H9 (cell line): ENCODE data around the gene ELMO2. TPM values are rescaled to one million over a fixed set of nuclear protein-coding genes. Genes with fewer than 3 reads are reported as not detected.

Experiments
- DNase-seq: peaks from one replicate; pipeline ENCODE4 v3.0.0-alpha.2; 2017
- H2AFZ ChIP-seq: one replicate; pipeline ENCODE4 v1.6.1; 2013; ENCODE audit warnings: mild to moderate bottlenecking, low read length, control low read depth, moderate library complexity
- H2AK5ac ChIP-seq: 2 replicates; pipeline ENCODE4 v1.6.1; 2013; ENCODE audit warnings: low read length, control low read depth, mixed read lengths; ENCODE audit not compliant: insufficient read length
- H2BK120ac ChIP-seq: one replicate; pipeline ENCODE4 v1.6.1; 2013; ENCODE audit warnings: low read depth, mild to moderate bottlenecking, low read length, control low read depth, inconsistent platforms; ENCODE audit not compliant: poor library complexity, severe bottlenecking
- H2BK12ac ChIP-seq: 2 replicates; pipeline ENCODE4 v1.6.1; 2013; ENCODE audit warnings: low read length, control low read depth, mixed read lengths, low read depth; ENCODE audit not compliant: insufficient read length
- H2BK15ac ChIP-seq: 2 replicates; pipeline ENCODE4 v1.6.1; 2013; ENCODE audit warnings: low read depth, low read length, control low read depth
- H2BK20ac ChIP-seq: one replicate; pipeline ENCODE4 v1.6.1; 2013; ENCODE audit warnings: low read depth, mild to moderate bottlenecking, low read length, control low read depth, inconsistent platforms; ENCODE audit not compliant: poor library complexity, severe bottlenecking
- H2BK5ac ChIP-seq: 2 replicates; pipeline ENCODE4 v1.6.1; 2013; ENCODE audit warnings: low read length, control low read depth, mixed read lengths; ENCODE audit not compliant: insufficient read length
- H3K14ac ChIP-seq: 2 replicates; pipeline ENCODE4 v1.6.1; 2013; ENCODE audit warnings: low read length, control low read depth; ENCODE audit not compliant: insufficient read depth
- H3K18ac ChIP-seq: 2 replicates; pipeline ENCODE4 v1.6.1; 2013; ENCODE audit warnings: low read depth, mild to moderate bottlenecking, mixed read lengths, low read length, control low read depth; ENCODE audit not compliant: insufficient read length
- H3K23ac ChIP-seq: 2 replicates; pipeline ENCODE4 v1.6.1; 2013; ENCODE audit warnings: low read length, control low read depth, mixed read lengths, low read depth; ENCODE audit not compliant: insufficient read length
- H3K23me2 ChIP-seq: 2 replicates; pipeline ENCODE4 v1.6.1; 2013; ENCODE audit warnings: low read depth, mild to moderate bottlenecking, mixed read lengths, low read length, control low read depth; ENCODE audit not compliant: insufficient read length, poor library complexity, severe bottlenecking
- H3K27ac ChIP-seq: 2 replicates; pipeline ENCODE4 v1.5.1; 2013; ENCODE audit warnings: low read length, control low read depth, mixed read lengths, low read depth; ENCODE audit not compliant: insufficient read length
- H3K27me3 ChIP-seq: 2 replicates; pipeline ENCODE4 v1.6.1; 2013; ENCODE audit warnings: low read length, control low read depth, inconsistent platforms; ENCODE audit not compliant: insufficient read depth
- H3K4ac ChIP-seq: 2 replicates; pipeline ENCODE4 v1.6.1; 2013; ENCODE audit warnings: low read depth, mild to moderate bottlenecking, control low read depth, inconsistent platforms, low read length, moderate library complexity
- H3K4me1 ChIP-seq: 2 replicates; pipeline ENCODE4 v1.6.1; 2013; ENCODE audit warnings: low read length, control low read depth, inconsistent platforms; ENCODE audit not compliant: insufficient read depth
- H3K4me2 ChIP-seq: 2 replicates; pipeline ENCODE4 v1.6.1; 2013; ENCODE audit warnings: low read length, control low read depth, mixed read lengths; ENCODE audit not compliant: insufficient read length, insufficient read depth
- H3K56ac ChIP-seq: 2 replicates; pipeline ENCODE4 v1.6.1; 2013; ENCODE audit warnings: low read depth, mild to moderate bottlenecking, mixed read lengths, low read length, control low read depth; ENCODE audit not compliant: insufficient read length
- H3K79me1 ChIP-seq: 2 replicates; pipeline ENCODE4 v1.6.1; 2013; ENCODE audit warnings: low read depth, mild to moderate bottlenecking, moderate library complexity, low read length, control low read depth, inconsistent platforms; ENCODE audit not compliant: insufficient read depth, poor library complexity, severe bottlenecking
- H3K79me2 ChIP-seq: 2 replicates; pipeline ENCODE4 v1.6.1; 2013; ENCODE audit warnings: low read length, control low read depth, inconsistent platforms; ENCODE audit not compliant: insufficient read depth
- H3K9ac ChIP-seq: 2 replicates; pipeline ENCODE4 v1.6.1; 2013; ENCODE audit warnings: low read length, control low read depth, mixed read lengths; ENCODE audit not compliant: insufficient read length; ENCODE audit errors: extremely low read depth
- H3K9me3 ChIP-seq: one replicate; pipeline ENCODE4 v1.6.1; 2013; ENCODE audit warnings: low read depth, low read length, inconsistent platforms; ENCODE audit not compliant: control insufficient read depth
- H3T11ph ChIP-seq: one replicate; pipeline ENCODE4 v1.6.1; 2013; ENCODE audit warnings: mild to moderate bottlenecking, low read length, control low read depth, inconsistent platforms
- H4K20me1 ChIP-seq: one replicate; pipeline ENCODE4 v1.6.1; 2013; ENCODE audit not compliant: control insufficient read depth, insufficient read length, insufficient read depth
- H4K5ac ChIP-seq: 2 replicates; pipeline ENCODE4 v1.6.1; 2013; ENCODE audit warnings: low read depth, mild to moderate bottlenecking, mixed read lengths, low read length, control low read depth; ENCODE audit not compliant: insufficient read length
- H4K8ac ChIP-seq: replicated peaks from 2 replicates; pipeline ENCODE4 v1.6.1; 2013; ENCODE audit warnings: low read length, control low read depth, mixed read lengths, low read depth; ENCODE audit not compliant: insufficient read length
- H4K91ac ChIP-seq: 2 replicates; pipeline ENCODE4 v1.6.1; 2013; ENCODE audit warnings: low read depth, mild to moderate bottlenecking, moderate library complexity, mixed read lengths, low read length, control low read depth; ENCODE audit not compliant: insufficient read length
- H3K27ac Mint-ChIP-seq, 3 experiments: 2 replicates in 2 of 3; 3 replicates in 1 of 3; pipeline ENCODE4 v1.8.0; 2020 to 2021; ENCODE audit warnings: mixed read lengths in 3 of 3, mild to moderate bottlenecking in 1 of 3, moderate library complexity in 1 of 3
- H3K27me3 Mint-ChIP-seq: 2 replicates; pipeline ENCODE4 v1.8.0; 2021; ENCODE audit warnings: low read depth, mild to moderate bottlenecking, moderate library complexity, mixed read lengths
- H3K36me3 Mint-ChIP-seq, 3 experiments: 2 replicates in 2 of 3; 3 replicates in 1 of 3; pipeline ENCODE4 v1.8.0; 2020 to 2021; ENCODE audit warnings: low read depth in 3 of 3, mixed read lengths in 3 of 3; ENCODE audit not compliant: insufficient read depth in 1 of 3
- H3K4me1 Mint-ChIP-seq, 2 experiments: 2 replicates each; pipeline ENCODE4 v1.8.0; 2020; ENCODE audit warnings: mixed read lengths in 2 of 2
- H3K4me3 Mint-ChIP-seq, 2 experiments: 2 replicates in 1 of 2; 3 replicates in 1 of 2; pipeline ENCODE4 v1.8.0; 2020 to 2021; ENCODE audit warnings: mild to moderate bottlenecking in 2 of 2, mixed read lengths in 2 of 2, moderate library complexity in 1 of 2
- H3K9me3 Mint-ChIP-seq, 2 experiments: 2 replicates in 1 of 2; 3 replicates in 1 of 2; pipeline ENCODE4 v1.8.0; 2020; ENCODE audit warnings: mild to moderate bottlenecking in 2 of 2, mixed read lengths in 2 of 2, moderate library complexity in 1 of 2
- CTCF ChIP-seq: fragments of 200-600 bp; sonication (generic); conservative IDR thresholded peaks from 3 replicates; pipeline ENCODE4 v1.8.0; 2021; ENCODE audit warnings: antibody characterized with exemption, mild to moderate bottlenecking
- WGBS: extraction: QIAGEN DNeasy Blood & Tissue Kit; methylation state at CpG from one replicate; pipeline ENCODE4 v1.1.7; 2013; ENCODE audit warnings: missing lambda C conversion rate, low lambda C conversion rate, mixed read lengths; ENCODE audit not compliant: insufficient read length; ENCODE audit errors: extremely low coverage; 5-methylcytosine and 5-hydroxymethylcytosine counted together
- total RNA-seq: library from RNA; stranded (reverse); gene quantifications from 2 replicates; pipeline ENCODE4 v1.2.1, GENCODE V29; 2021

The ELMO2 gene
- total RNA-seq, 1 experiment from 2014 or later: 32.5 TPM

- H3K27ac Mint-ChIP-seq: no peak overlapping the region
- no peak overlapping the region for H3K4ac ChIP-seq
- no peak overlapping the region for H3K14ac ChIP-seq
- H4K91ac ChIP-seq: no peak overlapping the region
- peaks cover 11 to 51% (median 29%) of the 10 kb centered on the region in 3 experiments; a peak in 6 of 7 replicates for H3K36me3 Mint-ChIP-seq
- 0 out of 5 replicates have a peak overlapping the region, but pooled peaks of 1 of the 2 experiments have one; percentile 33 for H3K4me3 Mint-ChIP-seq
- no peak overlapping the region for H2BK12ac ChIP-seq
- H3T11ph ChIP-seq: no peak overlapping the region
- no peaks in the 10 kb centered on the region for H3K79me1 ChIP-seq
- no peak overlapping the region for H2AK5ac ChIP-seq
- no peak for TF ChIP-seq CTCF
- no peak overlapping the region for H2BK120ac ChIP-seq
- H3K27me3 ChIP-seq: no peaks in the 10 kb centered on the region
- no peaks in the 10 kb centered on the region; the same call in 1 of the 2 replicates for H3K79me2 ChIP-seq
- WGBS: no CpG with 5 or more reads among the region's 19 CpGs
- no peak overlapping the region for H3K27ac ChIP-seq
- no peak overlapping the region for H3K18ac ChIP-seq
- H3K9ac ChIP-seq: no peak overlapping the region
- H3K9me3 Mint-ChIP-seq: no peaks in the 10 kb centered on the region
- no peak overlapping the region for H3K4me2 ChIP-seq
- DNase-seq: no peak
- H3K56ac ChIP-seq: no peak overlapping the region
- no peaks in the 10 kb centered on the region for H3K4me1 ChIP-seq
- H2BK20ac ChIP-seq: no peak overlapping the region
- no peaks in the 10 kb centered on the region for H3K23me2 ChIP-seq
- H2BK5ac ChIP-seq: no peak overlapping the region
- H2BK15ac ChIP-seq: no peak overlapping the region
- H4K20me1 ChIP-seq: no peaks in the 10 kb centered on the region
- H3K9me3 ChIP-seq: no peaks in the 10 kb centered on the region
- no peaks in the 10 kb centered on the region for H3K27me3 Mint-ChIP-seq
- H3K4me1 Mint-ChIP-seq: peaks cover 5% of the 10 kb centered on the region in 2 experiments
- no peak overlapping the region for H3K23ac ChIP-seq
- H2AFZ ChIP-seq: no peak overlapping the region
- no peak overlapping the region for H4K8ac ChIP-seq
- no peak overlapping the region for H4K5ac ChIP-seq
These were observed 47.9 kb downstream of the ELMO2 start for GRCh38 chr20:46358346-46359058.
